NB4 (cell line): Measurements from ENCODE around the gene SH2D4B.

Experiments used
- DNase-seq: peaks from one replicate; pipeline ENCODE4 v3.0.0; 2010; ENCODE audit warnings: low read depth
- H3K4me3 ChIP-seq: one replicate; pipeline ENCODE4 v1.5.1; 2011; ENCODE audit warnings: mild to moderate bottlenecking, low read depth, low read length, moderate library complexity
- MYC ChIP-seq: IDR thresholded peaks from 2 replicates; pipeline ENCODE4 v1.6.1; 2011; ENCODE audit warnings: low read depth, low read length
- POLR2A ChIP-seq: IDR thresholded peaks from 2 replicates; pipeline ENCODE4 v1.6.1; 2011; ENCODE audit warnings: mild to moderate bottlenecking; ENCODE audit not compliant: insufficient read length; ENCODE audit errors: extremely low read depth
- TF ChIP-seq, protein P1 (sequence below): IDR thresholded peaks from 2 replicates; pipeline ENCODE4 v1.6.1; 2011; ENCODE audit warnings: low read depth, low read length
- TF ChIP-seq, protein P2 (sequence below): IDR thresholded peaks from one replicate; pipeline ENCODE4 v1.5.1; 2012; ENCODE audit warnings: low read depth, low read length

Gene SH2D4B

DNA sequence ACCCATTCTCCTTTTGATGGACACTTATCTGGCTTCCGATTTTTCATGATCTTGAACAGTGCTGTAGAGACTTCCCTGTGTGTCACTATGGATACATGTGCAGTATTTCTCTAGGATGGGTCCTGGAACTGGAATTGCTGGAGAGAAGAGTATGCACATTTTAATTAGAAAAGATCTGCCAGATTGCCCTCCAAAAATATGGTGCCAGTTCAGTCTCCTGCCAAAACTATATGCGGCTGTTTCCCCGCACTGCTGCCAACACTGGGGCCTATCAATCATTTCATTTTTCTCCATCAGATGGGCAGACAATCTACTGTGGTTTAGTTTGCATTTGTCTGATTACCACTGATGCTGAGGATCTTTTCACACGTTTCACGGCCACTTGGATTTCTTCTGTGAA lies 105.0 kb downstream of the SH2D4B start:
- H3K4me3 ChIP-seq = no peak overlapping the region
- no peak for DNase-seq
- TF ChIP-seq, protein P1, sequence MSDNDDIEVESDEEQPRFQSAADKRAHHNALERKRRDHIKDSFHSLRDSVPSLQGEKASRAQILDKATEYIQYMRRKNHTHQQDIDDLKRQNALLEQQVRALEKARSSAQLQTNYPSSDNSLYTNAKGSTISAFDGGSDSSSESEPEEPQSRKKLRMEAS = no peak
- no peak for TF ChIP-seq MYC

DNA sequence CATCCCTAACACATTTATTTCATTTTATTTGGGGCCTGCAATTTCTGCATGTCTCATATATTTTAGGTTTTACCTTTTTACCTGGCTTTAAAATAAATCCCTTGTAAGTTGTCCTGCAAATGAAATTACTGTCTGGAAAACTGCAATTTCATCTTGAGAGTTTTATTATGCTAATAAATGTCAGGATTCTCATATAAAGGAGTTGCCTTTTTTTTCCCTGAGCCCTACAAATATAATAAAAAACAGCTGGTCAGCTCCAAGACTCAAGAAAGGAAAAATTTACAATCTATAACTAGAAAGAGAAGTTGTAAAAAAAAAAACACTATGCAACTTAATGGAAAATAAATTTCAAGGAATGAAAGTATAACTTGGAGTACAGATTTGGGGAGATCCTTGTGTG lies 108.7 kb downstream of the SH2D4B start:
- no peak for DNase-seq
- TF ChIP-seq POLR2A (no peak), MYC (no peak)
- TF ChIP-seq, protein P2, sequence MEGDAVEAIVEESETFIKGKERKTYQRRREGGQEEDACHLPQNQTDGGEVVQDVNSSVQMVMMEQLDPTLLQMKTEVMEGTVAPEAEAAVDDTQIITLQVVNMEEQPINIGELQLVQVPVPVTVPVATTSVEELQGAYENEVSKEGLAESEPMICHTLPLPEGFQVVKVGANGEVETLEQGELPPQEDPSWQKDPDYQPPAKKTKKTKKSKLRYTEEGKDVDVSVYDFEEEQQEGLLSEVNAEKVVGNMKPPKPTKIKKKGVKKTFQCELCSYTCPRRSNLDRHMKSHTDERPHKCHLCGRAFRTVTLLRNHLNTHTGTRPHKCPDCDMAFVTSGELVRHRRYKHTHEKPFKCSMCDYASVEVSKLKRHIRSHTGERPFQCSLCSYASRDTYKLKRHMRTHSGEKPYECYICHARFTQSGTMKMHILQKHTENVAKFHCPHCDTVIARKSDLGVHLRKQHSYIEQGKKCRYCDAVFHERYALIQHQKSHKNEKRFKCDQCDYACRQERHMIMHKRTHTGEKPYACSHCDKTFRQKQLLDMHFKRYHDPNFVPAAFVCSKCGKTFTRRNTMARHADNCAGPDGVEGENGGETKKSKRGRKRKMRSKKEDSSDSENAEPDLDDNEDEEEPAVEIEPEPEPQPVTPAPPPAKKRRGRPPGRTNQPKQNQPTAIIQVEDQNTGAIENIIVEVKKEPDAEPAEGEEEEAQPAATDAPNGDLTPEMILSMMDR = no peak
- TF ChIP-seq, protein P1 = no peak
- H3K4me3 ChIP-seq = no peak overlapping the region

DNA sequence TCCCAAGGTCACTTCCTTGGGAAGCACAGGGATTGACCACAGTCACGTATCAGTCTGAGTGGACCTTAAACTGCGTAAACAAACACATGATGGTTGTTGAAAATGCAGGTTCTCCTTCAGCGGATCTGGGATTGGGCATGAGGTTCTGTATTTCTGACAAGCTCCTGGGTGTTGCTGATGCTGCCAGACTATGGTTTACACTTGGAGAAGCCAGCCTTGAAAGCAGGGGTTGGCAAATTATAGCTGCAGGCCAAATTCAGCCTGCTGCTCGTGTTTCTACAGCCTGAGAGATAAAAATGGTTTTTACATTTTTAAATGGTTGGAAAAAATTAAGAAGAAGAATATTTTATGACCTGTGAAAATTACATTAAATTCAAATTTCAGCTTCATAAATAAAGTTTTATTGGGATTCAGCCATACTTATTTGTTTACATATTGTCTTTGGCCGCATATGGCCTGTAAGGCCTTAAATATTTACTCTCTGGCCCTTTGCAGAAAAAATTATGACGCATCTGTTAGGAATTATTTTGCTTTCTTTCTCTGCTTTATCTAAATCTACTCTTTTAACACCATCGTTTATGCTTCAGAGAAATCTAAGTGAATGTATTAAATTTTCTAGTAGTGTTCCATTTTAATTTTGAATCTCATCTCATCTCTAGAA lies 109.6 kb downstream of the SH2D4B start:
- H3K4me3 ChIP-seq = no peak overlapping the region
- DNase-seq = no peak
- TF ChIP-seq, protein P1 = no peak
- TF ChIP-seq, protein P2 = no peak
- TF ChIP-seq MYC (no peak), POLR2A (no peak)

DNA sequence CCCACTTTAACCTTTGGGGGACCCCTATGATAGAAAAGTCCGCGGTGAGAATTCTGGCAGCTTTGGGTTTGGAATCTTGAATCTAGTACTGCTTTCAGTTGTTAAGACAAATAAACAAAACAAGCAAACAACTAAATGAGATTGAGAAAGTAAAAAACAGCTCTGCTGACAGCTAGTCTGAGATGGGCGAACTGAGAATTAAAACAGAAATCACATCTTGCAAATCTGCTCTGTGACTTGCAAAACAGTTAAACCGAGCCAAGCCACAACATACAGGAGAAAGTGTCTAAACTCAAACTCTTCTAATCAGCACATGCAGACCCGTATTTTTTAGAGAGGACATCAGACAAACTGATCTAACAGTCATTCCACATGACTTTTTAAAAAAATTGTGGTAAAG lies 110.4 kb downstream of the SH2D4B start:
- no peak for DNase-seq
- no peak overlapping the region for H3K4me3 ChIP-seq
- TF ChIP-seq MYC (no peak), POLR2A (no peak)
- TF ChIP-seq, protein P2 = no peak
- TF ChIP-seq, protein P1 = no peak

DNA sequence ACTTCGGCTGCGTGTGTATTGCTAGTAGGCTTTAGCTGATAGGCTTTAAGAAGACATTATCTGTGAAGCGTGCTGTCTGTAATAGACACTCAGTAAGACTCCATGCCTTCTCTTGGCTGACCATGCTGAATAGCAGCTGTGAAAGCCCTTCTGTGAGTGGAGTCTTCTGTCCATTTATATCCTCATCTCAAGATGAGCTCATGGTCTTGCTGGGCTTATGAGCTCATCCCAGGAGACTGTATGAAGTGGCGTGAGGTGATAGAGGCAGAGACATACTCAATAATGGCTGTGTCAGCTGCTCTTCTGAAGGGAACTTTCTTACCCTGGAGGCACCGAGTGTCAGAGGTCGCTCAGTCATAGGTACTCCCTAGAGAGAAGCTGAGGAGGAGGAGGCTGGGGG lies 111.5 kb downstream of the SH2D4B start:
- H3K4me3 ChIP-seq = no peak overlapping the region
- TF ChIP-seq, protein P2 = no peak
- TF ChIP-seq POLR2A (no peak), MYC (no peak)
- TF ChIP-seq, protein P1 = no peak
- no peak for DNase-seq

DNA sequence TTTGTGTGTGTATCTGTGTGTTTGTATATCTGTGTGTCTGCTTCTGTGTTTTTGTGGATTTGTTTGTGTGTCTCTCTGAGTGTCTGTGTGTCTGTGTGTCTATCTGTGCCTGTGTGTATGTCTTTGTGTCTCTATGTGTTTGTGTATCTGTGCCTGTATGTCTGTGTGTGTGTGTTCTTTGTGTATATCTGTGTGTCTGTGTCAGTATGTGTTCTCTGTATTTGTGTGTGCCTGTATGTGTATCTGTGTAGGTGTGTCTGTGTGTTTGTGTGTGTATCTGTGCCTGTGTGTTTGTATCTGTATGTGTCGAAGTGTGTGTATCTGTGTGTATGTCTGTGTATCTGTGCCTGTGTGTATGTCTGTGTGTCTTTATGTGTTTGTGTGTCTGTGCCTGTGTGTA lies 118.2 kb downstream of the SH2D4B start:
- TF ChIP-seq, protein P2 = no peak
- TF ChIP-seq MYC (no peak), POLR2A (no peak)
- TF ChIP-seq, protein P1 = no peak
- DNase-seq = no peak
- no peak overlapping the region for H3K4me3 ChIP-seq
